IPS DF 6.9 (cell line): ENCODE measurements around the gene AURKAIP1.
"Not testable (repeated sequence)": the region's sequence is repeated elsewhere in the genome, so short reads cannot be mapped to it uniquely, and the experiment has no call there.

ENCODE experiments used
- DNase-seq: peaks from one replicate; pipeline ENCODE4 v3.0.0-alpha.2; 2013; ENCODE audit warnings: low read depth, low spot score
- H3K27ac ChIP-seq: one replicate; pipeline ENCODE4 v1.5.1; 2013; ENCODE audit warnings: low read length, control low read depth
- H3K27me3 ChIP-seq: 2 replicates; pipeline ENCODE4 v1.6.1; 2013; ENCODE audit warnings: mild to moderate bottlenecking, low read length; ENCODE audit not compliant: control insufficient read depth, insufficient read depth
- H3K36me3 ChIP-seq: 2 replicates; pipeline ENCODE4 v1.6.1; 2013; ENCODE audit warnings: low read length; ENCODE audit not compliant: control insufficient read depth, insufficient read depth
- H3K4me1 ChIP-seq: 2 replicates; pipeline ENCODE4 v1.6.1; 2013; ENCODE audit warnings: low read length; ENCODE audit not compliant: control insufficient read depth, insufficient read depth
- H3K4me3 ChIP-seq: 2 replicates; pipeline ENCODE4 v1.5.1; 2013; ENCODE audit warnings: mild to moderate bottlenecking, low read length
- H3K9me3 ChIP-seq: 2 replicates; pipeline ENCODE4 v1.6.1; 2013; ENCODE audit warnings: low read length, inconsistent platforms; ENCODE audit not compliant: control insufficient read depth, insufficient read depth
- WGBS: extraction: QIAGEN DNeasy Blood & Tissue Kit; methylation state at CpG from one replicate; pipeline ENCODE4 v1.1.7; 2013; ENCODE audit warnings: mixed read lengths, missing lambda C conversion rate; ENCODE audit not compliant: insufficient read length, insufficient coverage; 5-methylcytosine and 5-hydroxymethylcytosine counted together

AURKAIP1 gene

DNA sequence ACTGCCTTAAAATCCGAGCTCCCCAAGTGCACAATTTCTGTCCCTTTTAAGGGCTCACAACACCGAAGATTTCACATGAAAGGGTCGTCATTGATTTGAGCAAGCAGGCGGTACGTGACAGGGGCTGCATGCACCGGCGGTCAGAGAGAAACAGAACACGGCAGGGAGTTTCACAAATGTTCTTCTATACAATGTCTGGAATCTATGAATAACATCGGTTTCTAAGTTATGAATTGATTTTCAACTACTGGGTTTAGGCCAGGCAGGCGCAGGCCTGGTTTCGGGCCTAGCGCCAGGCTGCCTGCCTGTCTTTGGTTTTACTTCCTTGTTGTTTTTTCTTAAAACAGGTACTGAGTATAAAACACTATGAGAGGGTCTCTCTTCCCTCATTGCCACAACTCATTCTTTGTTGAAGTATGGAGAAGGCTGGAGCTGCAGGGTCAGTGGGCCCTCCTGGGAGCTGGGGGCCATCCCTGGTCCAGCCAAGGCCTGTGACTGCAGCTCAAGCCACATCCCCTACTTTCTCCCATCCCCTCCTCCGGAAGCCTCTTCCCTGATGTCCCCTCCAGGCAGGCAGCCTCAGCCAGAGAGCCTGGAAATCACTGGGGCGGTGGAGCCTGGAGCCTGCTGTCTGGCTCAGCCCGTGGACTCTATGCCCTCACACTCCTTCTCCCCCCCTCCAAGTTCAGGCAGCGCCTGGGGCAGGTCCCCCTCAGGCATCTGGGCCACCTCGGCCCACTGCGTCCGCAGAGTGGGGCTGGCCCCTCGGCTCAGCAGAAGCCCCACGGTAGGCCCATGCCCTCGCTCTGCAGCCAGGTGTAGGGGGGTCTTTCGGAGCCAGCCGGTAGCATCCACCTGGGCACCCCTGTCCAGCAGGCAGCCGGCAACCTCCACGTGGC is 43.7 kb upstream of the AURKAIP1 start:
- no peak for DNase-seq
- no CpG with 5 or more reads among the region's 26 CpGs for WGBS
- Histone ChIP-seq H3K27me3 (no peaks in the 10 kb centered on the region), H3K4me1 (peaks cover 12% of the 10 kb centered on the region), H3K4me3 (no peak overlapping the region), H3K36me3 (no peaks in the 10 kb centered on the region; the same call in 1 of the 2 replicates), H3K9me3 (no peaks in the 10 kb centered on the region), H3K27ac (no peak overlapping the region)

DNA sequence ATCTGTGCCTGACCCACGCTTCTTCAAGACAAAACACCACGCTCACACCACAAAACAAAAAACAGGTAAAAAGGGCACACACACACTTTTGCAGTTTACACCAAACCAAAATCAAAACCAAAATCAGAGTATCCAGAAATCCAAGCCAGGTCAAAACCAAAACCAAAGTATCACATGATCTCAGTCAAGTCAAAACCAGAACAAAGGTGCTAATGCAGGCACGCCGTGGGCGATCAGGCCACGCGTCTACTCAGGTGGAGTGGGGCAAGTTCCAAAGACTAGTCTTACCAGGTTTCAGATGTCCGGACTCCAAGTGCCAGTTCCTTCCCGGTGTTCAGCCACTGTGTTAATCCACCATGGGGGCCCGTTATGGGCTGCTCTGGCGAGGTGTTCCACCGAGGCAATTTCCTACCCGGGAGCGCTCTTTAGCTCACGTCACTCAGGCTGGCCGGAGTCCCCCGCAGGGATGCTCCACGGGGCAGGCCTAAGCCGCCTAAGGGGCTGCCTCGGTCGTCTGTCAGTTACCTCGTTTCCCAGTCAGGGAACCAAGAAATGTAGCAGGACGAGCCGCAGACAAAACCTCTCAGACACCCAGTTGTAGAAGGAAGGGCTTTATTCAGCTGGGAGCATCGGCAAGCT is 42.9 kb upstream of the AURKAIP1 start:
- H3K9me3 ChIP-seq, H3K27me3 ChIP-seq, H3K36me3 ChIP-seq, DNase-seq, H3K4me3 ChIP-seq, H3K27ac ChIP-seq: not testable (repeated sequence)
- no CpG with 5 or more reads among the region's 25 CpGs for WGBS
- H3K4me1 ChIP-seq: peaks cover 12% of the 10 kb centered on the region

DNA sequence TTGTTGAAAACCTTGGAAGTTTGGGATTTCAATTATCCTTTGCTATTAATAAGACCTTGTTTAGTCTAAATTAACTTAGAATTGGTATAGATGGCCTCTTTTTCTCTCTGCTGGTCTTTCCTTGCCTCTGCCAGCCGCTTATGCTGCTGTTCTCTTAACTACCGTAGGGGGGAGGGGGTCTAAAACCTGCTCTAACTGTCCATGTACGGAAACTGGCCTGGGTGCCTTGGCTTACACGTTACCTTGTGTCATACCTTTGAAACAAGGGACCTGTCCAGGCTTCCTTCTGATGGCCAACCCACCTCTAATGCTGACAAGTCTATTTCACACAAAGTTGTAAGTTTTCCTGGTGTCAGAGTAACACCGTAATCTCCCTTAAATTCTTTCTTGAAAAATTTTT is 42.4 kb upstream of the AURKAIP1 start:
- H3K4me1 ChIP-seq: peaks cover 10% of the 10 kb centered on the region
- not testable (repeated sequence) for H3K9me3 ChIP-seq, H3K27me3 ChIP-seq, H3K36me3 ChIP-seq, H3K4me3 ChIP-seq, H3K27ac ChIP-seq, DNase-seq
- WGBS: no CpG with 5 or more reads among the region's 5 CpGs

DNA sequence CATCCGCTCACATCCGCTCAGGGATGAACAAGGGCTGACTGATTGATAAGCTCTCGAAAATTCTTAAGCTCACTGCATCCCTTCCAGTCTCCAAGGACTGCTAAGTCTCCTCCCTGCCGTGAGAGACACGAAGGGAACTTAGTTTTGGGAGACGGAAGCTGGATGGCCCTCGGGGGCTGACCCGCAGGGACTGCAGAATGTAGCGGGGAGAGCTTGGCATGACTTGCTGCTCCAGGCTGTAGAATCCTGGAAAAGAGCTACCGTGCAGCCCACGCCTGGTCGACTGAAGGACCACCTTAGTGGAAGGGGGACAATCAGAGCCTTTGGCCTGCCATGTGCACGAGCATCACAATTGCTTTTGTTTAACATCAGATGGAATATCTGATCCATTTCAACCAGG is 40.7 kb upstream of the AURKAIP1 start:
- DNase-seq: no peak
- no peaks in the 10 kb centered on the region for H3K9me3 ChIP-seq
- WGBS: no CpG with 5 or more reads among the region's 13 CpGs
- H3K27ac ChIP-seq: no peak overlapping the region
- H3K4me1 ChIP-seq: 0 out of 2 replicates have a peak, but pooled peaks cover 3% of the 10 kb centered on the region
- no peaks in the 10 kb centered on the region; the same call in 1 of the 2 replicates for H3K36me3 ChIP-seq
- no peak overlapping the region for H3K4me3 ChIP-seq
- H3K27me3 ChIP-seq: no peaks in the 10 kb centered on the region

DNA sequence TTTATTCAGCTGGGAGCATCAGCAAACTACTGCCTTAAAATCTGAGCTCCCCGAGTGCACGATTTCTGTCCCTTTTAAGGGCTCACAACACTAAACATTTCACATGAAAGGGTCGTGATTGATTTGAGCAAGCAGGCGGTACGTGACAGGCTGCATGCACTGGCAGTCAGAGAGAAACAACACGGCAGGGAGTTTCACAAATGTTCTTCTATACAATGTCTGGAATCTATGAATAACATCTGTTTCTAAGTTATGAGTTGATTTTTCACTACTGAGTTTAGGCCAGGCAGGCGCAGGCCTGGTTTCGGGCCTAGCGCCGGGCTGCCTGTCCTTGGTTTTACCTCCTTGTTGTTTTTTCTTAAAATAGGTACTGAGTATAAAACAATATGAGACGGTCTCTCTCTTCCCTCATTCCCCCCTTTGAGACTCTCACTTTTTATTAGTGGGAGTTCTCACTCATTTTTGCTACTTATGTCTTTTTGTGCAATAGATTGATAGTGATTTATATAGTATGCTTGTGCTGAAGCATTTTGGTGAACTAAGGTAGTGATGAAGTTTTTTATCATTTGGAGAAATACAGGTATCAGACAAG is 37.4 kb upstream of the AURKAIP1 start:
- not testable (repeated sequence) for H3K9me3 ChIP-seq, H3K36me3 ChIP-seq, H3K27me3 ChIP-seq, H3K27ac ChIP-seq, H3K4me3 ChIP-seq, H3K4me1 ChIP-seq, DNase-seq
- no CpG with 5 or more reads among the region's 11 CpGs for WGBS

DNA sequence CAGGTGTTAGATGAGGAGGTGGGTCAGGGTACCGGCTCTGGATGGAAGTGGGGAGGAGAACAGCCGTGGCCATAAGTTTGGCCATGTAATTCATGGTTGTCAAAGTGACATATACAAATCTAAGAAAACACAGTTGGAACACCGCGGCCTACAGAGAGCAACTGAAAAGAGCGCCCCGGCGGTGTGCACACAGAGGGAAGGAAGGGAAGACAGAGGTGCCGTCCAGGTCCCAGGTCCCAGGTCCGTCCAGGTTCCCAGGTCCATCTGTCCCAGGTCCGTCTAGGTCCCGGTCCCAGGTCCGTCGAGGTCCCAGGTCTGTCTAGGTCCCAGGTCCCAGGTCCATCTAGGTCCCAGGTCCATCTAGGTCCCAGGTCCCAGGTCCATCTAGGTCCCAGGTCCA is 36.6 kb upstream of the AURKAIP1 start:
- H3K27ac ChIP-seq: no peak overlapping the region
- H3K9me3 ChIP-seq: no peaks in the 10 kb centered on the region
- no peaks in the 10 kb centered on the region for H3K4me1 ChIP-seq
- no peaks in the 10 kb centered on the region for H3K36me3 ChIP-seq
- WGBS: no CpG with 5 or more reads among the region's 13 CpGs
- DNase-seq: no peak
- no peaks in the 10 kb centered on the region for H3K27me3 ChIP-seq
- H3K4me3 ChIP-seq: no peak overlapping the region

DNA sequence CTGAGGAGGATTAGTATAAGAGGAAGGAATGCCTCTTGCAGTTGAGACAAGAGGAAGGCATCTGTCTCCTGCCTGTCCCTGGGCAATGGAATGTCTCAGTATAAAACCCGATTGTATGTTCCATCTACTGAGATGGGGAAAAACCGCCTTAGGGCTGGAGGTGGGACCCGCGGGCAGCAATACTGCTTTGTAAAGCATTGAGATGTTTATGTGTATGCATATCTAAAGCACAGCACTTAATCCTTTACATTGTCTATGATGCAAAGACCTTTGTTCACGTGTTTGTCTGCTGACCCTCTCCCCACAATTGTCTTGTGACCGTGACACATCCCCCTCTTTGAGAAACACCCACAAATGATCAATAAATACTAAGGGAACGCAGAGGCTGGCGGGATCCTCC is 35.2 kb upstream of the AURKAIP1 start:
- no CpG with 5 or more reads among the region's 8 CpGs for WGBS

DNA sequence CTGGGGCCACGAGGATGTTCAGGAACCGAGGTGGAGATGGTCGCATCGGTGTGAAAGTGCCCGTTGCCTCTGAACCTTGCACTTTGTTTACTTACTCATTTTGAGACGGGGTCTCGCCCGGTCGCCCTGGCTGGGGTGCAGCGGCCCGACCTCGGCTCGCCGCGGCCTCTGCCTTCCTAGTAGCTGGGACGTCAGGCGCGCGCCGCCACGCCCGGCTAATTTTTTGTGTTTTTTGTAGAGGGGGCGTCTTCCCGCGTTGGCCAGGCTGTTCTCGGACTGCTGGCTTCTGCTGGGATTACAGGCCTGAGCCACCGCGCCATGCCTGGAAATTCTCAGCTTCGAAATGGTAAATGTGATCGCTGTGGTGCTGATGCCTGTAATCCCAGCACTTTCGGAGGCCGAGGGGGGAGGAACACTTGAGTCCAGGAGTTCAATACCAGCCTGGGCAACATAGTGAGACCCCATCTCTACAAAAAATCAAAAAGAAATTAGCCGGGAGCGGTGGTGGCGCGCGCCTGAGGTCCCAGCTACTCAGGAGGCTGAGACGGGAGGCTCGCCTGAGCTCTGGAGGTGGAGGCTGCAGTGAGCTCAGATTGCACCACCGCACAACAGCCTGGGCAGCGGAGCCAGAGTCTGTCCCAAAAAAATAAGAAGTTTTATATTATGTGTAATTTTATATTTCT is 32.8 kb upstream of the AURKAIP1 start:
- Histone ChIP-seq H3K27me3 (no peaks in the 10 kb centered on the region), H3K27ac (no peak overlapping the region), H3K36me3 (peaks cover 8% of the 10 kb centered on the region), H3K9me3 (no peaks in the 10 kb centered on the region), H3K4me1 (no peaks in the 10 kb centered on the region), H3K4me3 (peak overlapping the region; percentile 92)
- DNase-seq: no peak
- no CpG with 5 or more reads among the region's 41 CpGs for WGBS

More for the DNA sequence above, 35.2 kb upstream of the AURKAIP1 start:
- H3K4me3 ChIP-seq, H3K9me3 ChIP-seq, H3K36me3 ChIP-seq, H3K27ac ChIP-seq, H3K4me1 ChIP-seq, DNase-seq, H3K27me3 ChIP-seq: not testable (repeated sequence)

DNA sequence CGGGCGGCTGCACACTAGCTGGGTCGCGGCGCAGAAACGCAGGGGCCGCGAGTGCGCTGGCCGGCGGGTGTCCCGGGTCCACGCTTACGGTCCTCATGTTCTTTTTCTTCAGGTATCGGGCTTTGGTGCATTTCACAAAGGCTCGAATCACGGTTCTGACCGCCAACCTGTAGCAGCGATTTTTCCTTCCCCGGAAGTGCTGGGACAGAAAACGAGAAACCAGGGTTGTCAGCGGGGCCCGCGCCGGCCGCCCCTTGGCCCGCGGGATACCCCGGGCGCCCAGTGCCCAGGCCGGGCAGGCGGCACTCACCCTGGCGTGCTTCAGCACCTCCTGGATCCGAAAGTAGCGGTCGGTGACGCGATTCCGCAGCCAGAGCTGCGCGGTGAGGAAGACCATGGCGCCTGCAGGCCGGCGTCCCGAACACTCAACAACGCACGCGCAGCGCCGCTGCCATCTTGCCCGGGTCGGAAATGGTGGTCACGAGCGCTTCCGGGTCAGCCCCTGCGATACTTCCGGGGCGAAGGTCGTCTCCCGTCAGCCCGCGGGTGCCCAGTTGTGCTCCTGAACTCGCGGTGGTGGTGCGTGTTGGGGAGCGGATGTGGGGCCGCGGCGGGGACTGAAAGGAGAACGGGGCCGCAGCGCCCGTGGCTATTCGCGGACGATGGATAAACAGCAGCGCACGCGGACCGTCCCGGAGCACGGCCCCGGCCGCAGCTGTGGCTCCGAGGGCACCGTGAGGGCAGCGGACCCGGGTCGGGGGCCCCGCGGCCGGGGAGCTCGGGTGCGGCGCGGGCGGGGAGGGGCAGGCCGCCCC is 32.0 kb upstream of the AURKAIP1 start, which contains the start of gene MRPL20:
Gene MRPL20, minus strand, starts transcription at position 473 of the 815 bp plus-strand sequence. Its CDS starts 76 bp downstream, at position 397.
- H3K27ac ChIP-seq: no peak within 1 kb of the TSS
- peak within 1 kb of the TSS; percentile 92 for H3K4me3 ChIP-seq
- no peaks in the 10 kb centered on the region for H3K4me1 ChIP-seq
- no peaks in the 10 kb centered on the region for H3K27me3 ChIP-seq
- no peak for DNase-seq
- no peaks in the 10 kb centered on the region for H3K9me3 ChIP-seq
- no CpG with 5 or more reads among the region's 98 CpGs for WGBS
- peaks cover 8% of the 10 kb centered on the region for H3K36me3 ChIP-seq
